Adrenal gland (tissue), 12 donors: ENCODE results near the gene RRAGD. TPM values are rescaled to one million over a fixed set of nuclear protein-coding genes. Genes with fewer than 3 reads are reported as not detected.

Source experiments
- DNase-seq, 7 donors: peaks; one replicate each; pipeline ENCODE4 v3.0.0-alpha.2; 2019 to 2020
- H3K27ac ChIP-seq, 5 donors: fragments of 200-600 bp; sonication (generic) in 4 of 5; 1 replicate in 3 of 5; 2 replicates in 2 of 5; pipeline versions ENCODE4 v1.5.1 to v1.8.0; 2016 to 2020; ENCODE audit warnings: mild to moderate bottlenecking in 1 of 5
- H3K27me3 ChIP-seq: fragments of 200-600 bp; 2 replicates; pipeline ENCODE4 v1.8.0; 2021
- H3K36me3 ChIP-seq, 2 donors: fragments of 200-600 bp; replicated peaks in 1 of 2; 1 replicate in 1 of 2; 2 replicates in 1 of 2; pipeline versions ENCODE4 v1.5.1 to v1.8.0; 2018 to 2022
- H3K4me1 ChIP-seq, 2 donors: fragments of 200-600 bp; replicated peaks in 1 of 2; 1 replicate in 1 of 2; 2 replicates in 1 of 2; pipeline versions ENCODE4 v1.5.1 to v1.8.0; 2018 to 2021
- H3K4me3 ChIP-seq, 4 donors: fragments of 200-600 bp; sonication (generic) in 3 of 4; one replicate each; pipeline ENCODE4 v1.5.1; 2016 to 2018
- H3K9me3 ChIP-seq, 3 donors: fragments of 200-600 bp; sonication (generic) in 1 of 3; replicated peaks in 1 of 3; 1 replicate in 2 of 3; 2 replicates in 1 of 3; pipeline versions ENCODE4 v1.5.1 to v1.8.0; 2016 to 2021
- CTCF ChIP-seq, 6 experiments: fragments of 450-650 bp in 4 of 6; fragments of 200-600 bp in 2 of 6; sonication (generic) in 1 of 6; IDR thresholded peaks; 1 replicate in 5 of 6; 2 replicates in 1 of 6; pipeline versions ENCODE4 v1.5.1 to v1.8.0; 2016 to 2021; ENCODE audit warnings: antibody characterized with exemption in 6 of 6, mild to moderate bottlenecking in 2 of 6, moderate library complexity in 1 of 6
- POLR2A ChIP-seq, 2 donors: fragments of 450-650 bp; IDR thresholded peaks; one replicate each; pipeline ENCODE4 v1.6.1; 2017; ENCODE audit warnings: antibody characterized with exemption in 2 of 2, mild to moderate bottlenecking in 2 of 2, moderate library complexity in 1 of 2
- WGBS, 4 donors: extraction: QIAGEN DNeasy Blood & Tissue Kit in 2 of 4; methylation state at CpG; one replicate each; pipeline versions ENCODE4 v1.1.5 to v1.1.7; 2013 to 2017; 5-methylcytosine and 5-hydroxymethylcytosine counted together
- intact Hi-C, 2 donors: fragments of 100-400 bp; cut with DNase I; formaldehyde crosslinking; loops; one replicate each; pipeline versions ENCODE4 v1.14.1 to v1.15.0; 2022 to 2023
- polyA plus RNA-seq, 3 donors: library from polyadenylated mRNA; stranded (reverse); fragments of 200-250 nt in 2 of 3; fragments of 350-450 nt in 1 of 3; fragmentation: Illumina TruSeq in 1 of 3; extraction: RNeasy Lipid Tissue Mini Kit (QIAGEN cat#74804) in 1 of 3; gene quantifications; one replicate each; pipeline ENCODE4 v1.2.3, GENCODE V29; 2013 to 2014
- total RNA-seq, 9 donors: library from RNA; depleted of rRNA in 4 of 9; stranded (reverse); fragments of >200 nt in 4 of 9; fragments of 120-200 nt in 1 of 9; fragmentation: NEBNext Ultra II Directional in 1 of 9; extraction: Animal tissue kit (Norgen Biotek cat#: 25700) in 1 of 9; gene quantifications; one replicate each; pipeline versions ENCODE4 v1.1.0 to v1.2.4, GENCODE V29; 2013 to 2023
- donor health status: healthy with polysubstance abuse.
- donor health status: Bipolar disorder and iron deficiency.
- donor health status: DM: yes; HTN: yes; CAD: no.
- donor health status: DM: no; HTN: no; CAD: no.
- donor health status: DM: no; HTN: no; CAD: no.
- donor health status: DM: yes; HTN: yes; CAD: no.

The RRAGD gene
- total and polyA plus RNA-seq, 12 donors = 4.8 to 42.1 (median 34.4) TPM

GRCh38 chr6:89352278-89353117 lies 59.6 kb downstream of the RRAGD start, which contains the start of gene UBE2J1:
UBE2J1 (minus strand) TSS chr6:89352722; CDS start chr6:89352569, 153 bp downstream.
- peaks cover 30 to 47% of the 10 kb centered on the region in 2 donors for H3K4me1 ChIP-seq
- H3K27ac ChIP-seq = peak within 1 kb of the TSS; percentile 91 to 98 (median 96)
- DNase-seq = peak; percentile 94 to 98 (median 96)
- H3K4me3 ChIP-seq = peak within 1 kb of the TSS; percentile 46 to 81 (median 66)
- 0% methylated on average over 2 to 102 of the region's 102 CpGs for WGBS, 4 donors
- no peaks in the 10 kb centered on the region for H3K36me3 ChIP-seq
- no peaks in the 10 kb centered on the region for H3K9me3 ChIP-seq
- intact Hi-C loops = no loop called here
- no peaks in the 10 kb centered on the region for H3K27me3 ChIP-seq
- no peak for TF ChIP-seq CTCF (IDR thresholded peaks at IDR 0.05)
- TF ChIP-seq POLR2A (IDR thresholded peaks at IDR 0.05) = peak; percentile 91 to 97

DNA sequence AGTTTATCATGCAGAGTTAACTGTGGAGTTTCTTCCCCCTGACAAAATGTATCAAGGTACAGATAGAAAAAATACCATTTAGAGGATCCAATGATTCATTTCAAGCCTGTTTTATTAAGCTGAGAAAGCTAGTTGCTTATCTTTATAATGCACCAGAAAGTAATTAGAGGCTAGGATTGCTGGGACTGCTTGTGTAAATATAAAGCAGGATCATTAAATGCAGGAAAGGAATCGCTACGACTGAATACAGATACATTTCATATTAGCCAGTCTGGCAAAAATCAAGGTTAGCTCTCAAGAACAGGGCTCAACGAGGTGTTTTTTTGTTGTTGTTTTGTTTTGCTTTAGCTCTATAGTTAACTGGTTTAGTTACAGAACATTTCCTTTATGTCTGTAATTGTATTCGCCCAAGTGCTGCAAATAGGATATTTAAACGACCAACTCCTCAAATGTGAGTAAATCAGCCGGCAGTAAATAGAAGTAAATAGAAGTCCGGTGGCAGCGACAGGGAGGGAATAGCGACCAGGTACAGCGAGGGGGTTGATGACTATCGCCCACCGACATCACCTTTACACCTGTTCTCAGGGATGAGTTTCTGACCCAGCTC lies 60.3 kb downstream of the RRAGD start:
- intact Hi-C loops = no loop called here
- peaks cover 32 to 49% of the 10 kb centered on the region in 2 donors for H3K4me1 ChIP-seq
- no peaks in the 10 kb centered on the region for H3K27me3 ChIP-seq
- TF ChIP-seq CTCF (IDR thresholded peaks at IDR 0.05) (peak in 1 of 6 experiments; percentile 19), POLR2A (IDR thresholded peaks at IDR 0.05) (no peak)
- no peaks in the 10 kb centered on the region for H3K9me3 ChIP-seq
- H3K4me3 ChIP-seq = peak overlapping the region; percentile 46 to 81 (median 66)
- H3K27ac ChIP-seq = peak overlapping the region; percentile 91 to 98 (median 96)
- no peak for DNase-seq
- no peaks in the 10 kb centered on the region for H3K36me3 ChIP-seq
- WGBS, 4 donors = 0 to 1% (median 1%) methylated on average over 12 of the region's 12 CpGs

- WGBS, 4 donors = 47 to 56% (median 53%) methylated on average over 4 of the region's 4 CpGs
- intact Hi-C loops = no loop called here
- Histone ChIP-seq H3K27ac (peak overlapping the region in 2 of 5 donors; percentile 78 to 96), H3K4me3 (peak overlapping the region in 1 of 4 donors; percentile 12), H3K36me3 (no peaks in the 10 kb centered on the region), H3K4me1 (peaks cover 35 to 49% of the 10 kb centered on the region in 2 donors), H3K27me3 (no peaks in the 10 kb centered on the region), H3K9me3 (no peaks in the 10 kb centered on the region)
- no peak for TF ChIP-seq POLR2A (IDR thresholded peaks at IDR 0.05)
- TF ChIP-seq CTCF (IDR thresholded peaks at IDR 0.05) = no peak
- DNase-seq = no peak
Observed at GRCh38 chr6:89350281-89350966, 61.6 kb downstream of the RRAGD start.

DNA sequence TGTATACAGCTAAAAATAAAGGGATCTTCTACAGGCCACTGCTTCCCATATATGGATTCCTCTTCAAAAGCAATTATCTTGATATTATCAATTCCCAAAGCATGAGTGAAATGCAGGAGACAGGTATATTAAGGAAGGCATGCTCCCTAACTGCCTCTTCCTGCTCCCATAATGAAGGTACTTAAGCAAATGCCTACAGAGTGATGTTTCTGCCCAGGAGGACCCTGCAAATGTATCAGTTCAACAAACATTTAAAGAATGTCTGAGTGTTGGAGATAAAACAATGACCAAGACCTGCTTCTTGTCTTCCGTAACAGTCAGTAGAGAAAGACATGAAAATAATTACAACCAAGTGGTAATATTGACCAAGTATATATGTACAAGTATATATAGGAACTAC lies 63.7 kb downstream of the RRAGD start:
- H3K4me1 ChIP-seq = peaks cover 35 to 54% of the 10 kb centered on the region in 2 donors
- TF ChIP-seq CTCF (IDR thresholded peaks at IDR 0.05) = no peak
- TF ChIP-seq POLR2A (IDR thresholded peaks at IDR 0.05) = no peak
- H3K27me3 ChIP-seq = no peaks in the 10 kb centered on the region
- H3K36me3 ChIP-seq = no peaks in the 10 kb centered on the region
- no peaks in the 10 kb centered on the region for H3K9me3 ChIP-seq
- 85 to 100% (median 96%) methylated on average over 1 of the region's 1 CpG for WGBS, 4 donors
- H3K27ac ChIP-seq = peak overlapping the region in 3 of 5 donors; percentile 6 to 43 (median 14)
- no peak overlapping the region for H3K4me3 ChIP-seq
- intact Hi-C loops = loop anchor here in 1 of 2 donors (10.0 kb wide), 1 partner anchor 654 kb away; no protein-coding TSS in a partner anchor
- no peak for DNase-seq
